ENCODE data around the gene LETM1.

DNA sequence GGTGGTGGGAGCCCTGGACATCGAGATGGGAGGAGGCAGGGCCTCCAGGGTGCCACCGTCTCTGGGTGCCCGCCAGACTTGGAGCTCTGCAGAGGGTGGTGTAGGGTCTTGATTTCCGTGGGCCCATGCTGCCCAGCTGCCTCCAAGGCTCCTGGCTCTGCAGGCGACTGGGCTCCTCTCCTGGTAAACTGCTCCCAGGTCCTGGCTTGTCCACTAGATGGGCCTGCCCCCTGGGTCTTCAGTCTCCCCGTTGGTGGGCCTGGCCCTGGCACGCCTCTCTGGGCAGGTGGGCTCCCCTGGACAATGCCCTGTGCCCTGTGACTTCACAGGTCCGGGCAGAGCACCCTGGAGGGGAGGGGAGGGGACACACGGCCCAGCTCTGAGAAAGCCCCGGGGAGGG, 55.2 kb downstream of the LETM1 start:
- TF ChIP-seq POLR2AphosphoS5 (IDR thresholded peaks at IDR 0.05; ENCODE audit: low read depth): no peak
- TF ChIP-seq EZH2 (IDR thresholded peaks at IDR 0.05; ENCODE audit: low read depth, unreplicated experiment): no peak
- TF ChIP-seq, protein P1, sequence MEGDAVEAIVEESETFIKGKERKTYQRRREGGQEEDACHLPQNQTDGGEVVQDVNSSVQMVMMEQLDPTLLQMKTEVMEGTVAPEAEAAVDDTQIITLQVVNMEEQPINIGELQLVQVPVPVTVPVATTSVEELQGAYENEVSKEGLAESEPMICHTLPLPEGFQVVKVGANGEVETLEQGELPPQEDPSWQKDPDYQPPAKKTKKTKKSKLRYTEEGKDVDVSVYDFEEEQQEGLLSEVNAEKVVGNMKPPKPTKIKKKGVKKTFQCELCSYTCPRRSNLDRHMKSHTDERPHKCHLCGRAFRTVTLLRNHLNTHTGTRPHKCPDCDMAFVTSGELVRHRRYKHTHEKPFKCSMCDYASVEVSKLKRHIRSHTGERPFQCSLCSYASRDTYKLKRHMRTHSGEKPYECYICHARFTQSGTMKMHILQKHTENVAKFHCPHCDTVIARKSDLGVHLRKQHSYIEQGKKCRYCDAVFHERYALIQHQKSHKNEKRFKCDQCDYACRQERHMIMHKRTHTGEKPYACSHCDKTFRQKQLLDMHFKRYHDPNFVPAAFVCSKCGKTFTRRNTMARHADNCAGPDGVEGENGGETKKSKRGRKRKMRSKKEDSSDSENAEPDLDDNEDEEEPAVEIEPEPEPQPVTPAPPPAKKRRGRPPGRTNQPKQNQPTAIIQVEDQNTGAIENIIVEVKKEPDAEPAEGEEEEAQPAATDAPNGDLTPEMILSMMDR (conservative IDR thresholded peaks at IDR 0.05; ENCODE audit: low read depth in 2 of 2): no peak
- TF ChIP-seq EZH2phosphoT487 (IDR thresholded peaks at IDR 0.05; ENCODE audit: unreplicated experiment): no peak
- TF ChIP-seq NANOG (IDR thresholded peaks at IDR 0.05; ENCODE audit: borderline replicate concordance): no peak

All from GM23338 (cell line).